AG04449 (cell line): Measurements from ENCODE around the gene CARD11.

Source experiments
- CTCF ChIA-PET: fragments of 350-600 bp; formaldehyde crosslinking; extraction: SDS; loops from one replicate; lab custom pipeline; 2021; ENCODE audit warnings: antibody characterized with exemption; lab: Yijun Ruan, JAX
- POLR2A ChIA-PET: fragments of 400-600, 350-600 bp; formaldehyde crosslinking; extraction: SDS; loops from one replicate; lab custom pipeline; 2020; ENCODE audit warnings: antibody characterized with exemption, inconsistent platforms; lab: Yijun Ruan, JAX
- DNase-seq: peaks from one replicate; pipeline ENCODE4 v3.0.0-alpha.2; 2010; ENCODE audit warnings: low read depth, low spot score
- H3K4me3 ChIP-seq: 2 replicates; pipeline ENCODE4 v1.5.1; 2011; ENCODE audit warnings: low read depth, mild to moderate bottlenecking, control low read depth, low read length
- CTCF ChIP-seq: IDR thresholded peaks from one replicate; pipeline ENCODE4 v1.5.1; 2011; ENCODE audit warnings: mild to moderate bottlenecking, moderate library complexity, low read length, control low read depth, inconsistent platforms; ENCODE audit not compliant: insufficient read depth; ENCODE audit errors: missing control alignments

The CARD11 gene

DNA sequence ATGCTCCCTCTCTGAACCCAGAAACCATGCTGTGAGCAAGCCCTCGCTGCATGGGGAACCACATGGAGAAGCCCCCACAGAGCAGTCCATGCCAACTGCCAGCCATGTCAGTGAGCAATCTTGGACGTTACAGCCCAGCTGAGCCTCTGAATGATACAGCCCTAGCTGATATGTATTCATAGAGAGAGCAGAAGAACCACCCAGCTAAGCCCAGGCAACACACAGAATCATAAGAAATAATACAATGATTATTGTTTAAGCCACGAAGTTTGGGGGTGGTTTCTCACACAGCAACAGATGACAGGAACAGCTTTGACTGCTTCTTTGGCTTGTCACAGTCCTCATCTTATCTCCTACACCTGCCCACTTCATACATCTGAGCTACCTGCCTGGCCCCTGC, 32.5 kb upstream of the CARD11 start:
- TF ChIP-seq CTCF = no peak
- H3K4me3 ChIP-seq = no peak overlapping the region
- CTCF ChIA-PET = no interaction called here
- POLR2A ChIA-PET = no interaction called here
- DNase-seq = no peak

DNA sequence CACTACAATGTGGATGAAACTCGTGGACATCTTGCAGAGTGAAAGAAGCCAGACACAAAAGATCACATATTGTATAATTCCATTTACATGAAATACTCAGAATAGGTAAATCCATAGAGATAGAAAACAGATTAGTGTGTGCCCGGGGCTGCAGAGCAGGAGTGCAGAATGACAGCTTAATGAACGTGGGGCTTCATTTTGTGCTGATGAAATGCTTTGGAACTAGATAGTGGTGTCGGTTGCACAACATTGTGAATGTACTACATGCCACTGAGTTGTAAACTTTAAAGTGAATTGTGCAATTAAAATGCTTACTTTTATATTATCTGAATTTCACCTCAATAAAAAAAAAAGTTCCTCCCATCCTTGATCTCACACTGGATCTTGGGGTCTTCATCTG, 31.8 kb upstream of the CARD11 start:
- ChIA-PET CTCF (no interaction called here), POLR2A (no interaction called here)
- no peak for TF ChIP-seq CTCF

DNA sequence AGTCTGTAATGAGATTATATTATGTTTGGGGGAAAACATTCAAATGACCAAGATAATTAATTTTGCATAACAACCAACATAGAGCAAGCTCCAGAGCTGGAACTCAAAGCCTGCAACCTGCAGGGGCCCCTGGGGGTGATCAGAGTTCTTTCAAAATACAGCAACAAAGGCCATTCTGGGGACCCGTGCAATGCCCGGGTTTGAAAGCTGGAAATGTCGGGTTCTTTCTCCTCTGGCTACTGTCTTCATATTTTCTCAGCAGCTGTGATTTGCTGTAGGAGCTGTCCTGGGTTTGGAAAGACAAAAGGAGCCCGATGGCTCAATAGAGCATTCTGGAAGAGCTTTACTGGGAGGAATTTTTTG, 30.8 kb upstream of the CARD11 start:
- no peak for TF ChIP-seq CTCF
- no peak for DNase-seq
- H3K4me3 ChIP-seq = no peak overlapping the region
- ChIA-PET CTCF (no interaction called here), POLR2A (no interaction called here)

More for the DNA sequence above, 31.8 kb upstream of the CARD11 start:
- no peak overlapping the region for H3K4me3 ChIP-seq
- no peak for DNase-seq

DNA sequence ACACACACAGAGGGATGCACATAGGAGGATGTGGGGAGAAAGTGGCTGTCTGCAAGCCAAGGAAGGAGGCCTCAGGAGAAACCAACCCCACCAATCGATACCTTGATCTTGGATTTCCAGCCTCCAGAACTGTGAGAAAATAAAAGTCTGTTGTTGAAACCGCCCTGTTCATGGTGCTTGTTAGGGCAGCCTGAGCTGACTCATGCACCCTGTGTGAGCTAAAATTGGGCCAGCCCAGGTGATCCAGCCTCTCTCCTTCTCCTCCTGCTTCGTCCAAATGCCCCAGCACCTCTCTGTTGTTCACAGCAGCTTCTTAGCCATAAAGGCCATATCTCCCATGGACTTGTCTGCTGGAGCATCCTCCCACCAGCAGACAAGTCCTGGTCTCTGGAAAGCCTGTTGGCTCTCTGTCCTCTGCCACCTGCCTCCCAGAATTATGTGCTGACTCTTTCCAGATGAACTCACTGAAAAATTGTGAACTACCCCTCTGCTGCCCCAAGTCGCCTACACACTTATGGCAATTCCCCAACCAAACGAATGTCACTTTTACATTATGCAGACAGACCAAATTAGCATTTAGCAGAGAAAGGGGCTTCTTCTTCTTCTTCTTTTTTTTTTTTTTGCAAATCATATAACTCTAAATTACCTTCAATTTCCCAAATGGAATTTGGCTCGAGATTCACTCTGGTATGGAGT, 30.2 kb upstream of the CARD11 start:
- no peak for DNase-seq
- no peak overlapping the region for H3K4me3 ChIP-seq
- ChIA-PET CTCF (no interaction called here), POLR2A (no interaction called here)
- no peak for TF ChIP-seq CTCF

DNA sequence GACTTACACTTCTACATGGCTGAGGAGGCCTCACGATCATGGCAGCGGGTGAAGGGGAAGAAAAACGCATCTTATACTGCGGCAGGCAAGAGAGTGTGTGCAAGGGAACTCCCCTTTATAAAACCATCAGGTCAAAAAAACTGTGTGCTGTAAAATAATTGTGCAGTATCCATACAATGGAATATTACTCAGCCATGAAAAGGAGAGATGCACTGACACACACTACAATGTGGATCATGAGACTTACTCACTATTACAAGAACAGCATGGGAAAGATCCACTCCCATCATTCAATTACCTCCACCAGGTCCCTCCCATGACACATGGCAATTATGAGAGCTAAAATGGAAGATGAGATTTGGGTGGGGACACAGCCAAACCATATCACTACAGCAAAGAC, 27.2 kb upstream of the CARD11 start:
- no peak for DNase-seq
- TF ChIP-seq CTCF = no peak
- ChIA-PET POLR2A (no interaction called here), CTCF (no interaction called here)
- no peak overlapping the region for H3K4me3 ChIP-seq

DNA sequence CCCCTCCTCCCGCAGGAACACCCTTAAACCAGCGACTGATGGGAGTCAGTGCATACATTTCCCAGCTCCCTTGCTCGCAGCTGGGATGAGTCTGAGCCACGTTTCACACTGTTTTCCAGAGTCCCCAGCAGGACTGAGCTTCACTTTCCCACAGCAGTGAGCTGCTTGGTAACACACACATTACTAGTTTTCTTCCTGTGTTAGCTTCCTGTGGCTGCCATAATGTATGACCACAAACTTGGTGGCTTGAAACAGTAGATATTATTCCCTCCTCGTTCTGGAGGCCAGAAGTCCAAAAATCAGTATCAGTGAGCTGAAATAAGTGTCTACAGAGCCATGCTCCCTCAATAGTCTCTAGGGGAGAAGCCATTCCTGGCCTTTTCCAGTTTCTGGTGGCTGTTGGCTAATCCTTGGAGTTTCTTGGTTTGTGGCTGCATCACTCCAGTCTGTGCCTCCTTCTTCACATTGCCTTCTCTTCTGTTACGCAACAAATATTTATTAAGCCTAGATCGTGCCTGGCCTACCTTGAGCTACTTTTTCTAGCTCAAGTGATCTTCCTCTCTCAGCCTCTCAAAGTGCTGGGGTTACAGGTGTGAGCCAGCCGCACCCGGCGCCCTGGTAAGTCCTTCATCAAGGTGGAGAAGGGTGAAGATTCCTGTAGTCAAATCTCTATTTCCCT, 26.2 kb upstream of the CARD11 start:
- ChIA-PET POLR2A (no interaction called here), CTCF (no interaction called here)
- TF ChIP-seq CTCF = no peak
- no peak overlapping the region for H3K4me3 ChIP-seq
- DNase-seq = no peak
